Endodermal cell (in vitro differentiated cells): ENCODE results near the gene SNCAIP. TPM values are rescaled to one million over a fixed set of nuclear protein-coding genes. Genes with fewer than 3 reads are reported as not detected.

Source experiments
- DNase-seq: peaks from one replicate; pipeline ENCODE4 v3.0.0-alpha.2; 2017
- H3K27ac ChIP-seq: 2 replicates; pipeline ENCODE4 v1.5.1; 2013; ENCODE audit warnings: mild to moderate bottlenecking, low read depth, low read length, moderate library complexity
- H3K27me3 ChIP-seq: 2 replicates; pipeline ENCODE4 v1.6.1; 2013; ENCODE audit warnings: mild to moderate bottlenecking, low read length, moderate library complexity; ENCODE audit not compliant: insufficient read depth, control insufficient read depth, poor library complexity, severe bottlenecking
- H3K36me3 ChIP-seq: 2 replicates; pipeline ENCODE4 v1.7.0; 2013; ENCODE audit warnings: mild to moderate bottlenecking, low read length, moderate library complexity; ENCODE audit not compliant: control insufficient read depth, insufficient read depth
- H3K4me1 ChIP-seq: one replicate; pipeline ENCODE4 v1.7.0; 2013; ENCODE audit warnings: low read length; ENCODE audit not compliant: control insufficient read depth, insufficient read depth
- H3K4me3 ChIP-seq: 2 replicates; pipeline ENCODE4 v1.5.1; 2013; ENCODE audit warnings: mild to moderate bottlenecking, low read length, moderate library complexity
- H3K9ac ChIP-seq: 2 replicates; pipeline ENCODE4 v1.6.1; 2013; ENCODE audit warnings: mild to moderate bottlenecking, low read length, moderate library complexity; ENCODE audit not compliant: poor library complexity, severe bottlenecking; ENCODE audit errors: extremely low read depth
- H3K9me3 ChIP-seq: 2 replicates; pipeline ENCODE4 v1.6.1; 2013; ENCODE audit warnings: mild to moderate bottlenecking, low read length, moderate library complexity; ENCODE audit not compliant: control insufficient read depth
- H3K27ac Mint-ChIP-seq: 2 replicates; pipeline ENCODE4 v1.8.0; 2020; ENCODE audit warnings: mixed read lengths
- H3K27me3 Mint-ChIP-seq: 2 replicates; pipeline ENCODE4 v1.8.0; 2021; ENCODE audit warnings: mild to moderate bottlenecking, mixed read lengths; ENCODE audit not compliant: insufficient read depth
- H3K36me3 Mint-ChIP-seq: 2 replicates; pipeline ENCODE4 v1.8.0; 2020; ENCODE audit warnings: low read depth, mixed read lengths
- H3K4me1 Mint-ChIP-seq: 2 replicates; pipeline ENCODE4 v1.8.0; 2020; ENCODE audit warnings: mixed read lengths
- H3K4me3 Mint-ChIP-seq: 2 replicates; pipeline ENCODE4 v1.8.0; 2020; ENCODE audit warnings: mild to moderate bottlenecking, moderate library complexity, mixed read lengths
- H3K9me3 Mint-ChIP-seq: 2 replicates; pipeline ENCODE4 v1.8.0; 2020; ENCODE audit warnings: mild to moderate bottlenecking, mixed read lengths
- CTCF ChIP-seq: fragments of 200-600 bp; sonication (generic); conservative IDR thresholded peaks from 2 replicates; pipeline ENCODE4 v1.5.0; 2021; ENCODE audit warnings: antibody characterized with exemption, mild to moderate bottlenecking
- WGBS, 2 experiments: methylation state at CpG; one replicate each; pipeline versions ENCODE4 v1.1.5 to v1.1.7; 2013; ENCODE audit warnings: missing lambda C conversion rate in 2 of 2, mixed read lengths in 1 of 2; ENCODE audit not compliant: insufficient coverage in 1 of 2, insufficient read length in 1 of 2; 5-methylcytosine and 5-hydroxymethylcytosine counted together
- total RNA-seq, 2 donors: library from RNA; stranded (reverse); fragmentation: NEBNext Ultra II Directional in 1 of 2; extraction: Animal tissue kit (Norgen Biotek cat#: 25700) in 1 of 2; gene quantifications; 2 replicates in 1 of 2; 3 replicates in 1 of 2; pipeline ENCODE4 v1.2.1, GENCODE V29; 2021

The SNCAIP gene
- total RNA-seq, 2 donors from 2014 or later: 1.4 to 2.1 TPM

GRCh38 chr5:122286541-122286940 is 25.5 kb upstream of the SNCAIP start:
- no peak overlapping the region for H3K4me3 Mint-ChIP-seq
- peaks cover 12% of the 10 kb centered on the region for H3K4me1 Mint-ChIP-seq
- Histone ChIP-seq H3K4me1 (no peaks in the 10 kb centered on the region), H3K4me3 (no peak overlapping the region), H3K9ac (no peak overlapping the region), H3K9me3 (no peaks in the 10 kb centered on the region), H3K27ac (no peak overlapping the region), H3K27me3 (no peaks in the 10 kb centered on the region), H3K36me3 (no peaks in the 10 kb centered on the region)
- H3K36me3 Mint-ChIP-seq: no peaks in the 10 kb centered on the region
- H3K27me3 Mint-ChIP-seq: no peaks in the 10 kb centered on the region
- no peak overlapping the region for H3K27ac Mint-ChIP-seq
- 74 to 75% methylated on average over 3 to 4 of the region's 4 CpGs for WGBS, 2 experiments
- TF ChIP-seq CTCF: no peak
- H3K9me3 Mint-ChIP-seq: peaks cover 2% of the 10 kb centered on the region
- DNase-seq: no peak

- no peaks in the 10 kb centered on the region for H3K9me3 ChIP-seq
- H3K4me3 ChIP-seq: no peak overlapping the region
- no peak for DNase-seq
- 67 to 84% methylated on average over 1 to 3 of the region's 3 CpGs for WGBS, 2 experiments
- no peak for TF ChIP-seq CTCF
- Mint-ChIP-seq H3K27ac (no peak overlapping the region), H3K9me3 (peaks cover 2% of the 10 kb centered on the region), H3K36me3 (no peaks in the 10 kb centered on the region), H3K4me3 (no peak overlapping the region), H3K27me3 (no peaks in the 10 kb centered on the region), H3K4me1 (peaks cover 12% of the 10 kb centered on the region)
- no peaks in the 10 kb centered on the region for H3K36me3 ChIP-seq
- H3K4me1 ChIP-seq: no peaks in the 10 kb centered on the region
- no peak overlapping the region for H3K9ac ChIP-seq
- H3K27ac ChIP-seq: no peak overlapping the region
- no peaks in the 10 kb centered on the region for H3K27me3 ChIP-seq
These were observed 24.9 kb upstream of the SNCAIP start for GRCh38 chr5:122287101-122287500.

GRCh38 chr5:122291000-122291901 is 20.8 kb upstream of the SNCAIP start:
- no peak overlapping the region for H3K27ac ChIP-seq
- peaks cover 4% of the 10 kb centered on the region for H3K9me3 Mint-ChIP-seq
- no peaks in the 10 kb centered on the region for H3K27me3 ChIP-seq
- no peak overlapping the region for H3K4me3 Mint-ChIP-seq
- no peak overlapping the region for H3K9ac ChIP-seq
- 72% methylated on average over 4 to 7 of the region's 7 CpGs for WGBS, 2 experiments
- no peak overlapping the region for H3K4me3 ChIP-seq
- H3K27ac Mint-ChIP-seq: no peak overlapping the region
- H3K27me3 Mint-ChIP-seq: no peaks in the 10 kb centered on the region
- H3K36me3 ChIP-seq: no peaks in the 10 kb centered on the region
- peaks cover 9% of the 10 kb centered on the region for H3K9me3 ChIP-seq
- no peak for TF ChIP-seq CTCF
- peak; percentile 60 for DNase-seq
- H3K4me1 Mint-ChIP-seq: peaks cover 12% of the 10 kb centered on the region
- no peaks in the 10 kb centered on the region for H3K4me1 ChIP-seq
- H3K36me3 Mint-ChIP-seq: no peaks in the 10 kb centered on the region
